ENCODE measurements around the gene PLXDC2. TPM values are rescaled to one million over a fixed set of nuclear protein-coding genes. Genes with fewer than 3 reads are reported as not detected.
"Not testable (repeated sequence)": the region's sequence is repeated elsewhere in the genome, so short reads cannot be mapped to it uniquely, and the experiment has no call there.

The PLXDC2 gene
- total RNA-seq, 1 donor from 2014 or later, result not detected

DNA sequence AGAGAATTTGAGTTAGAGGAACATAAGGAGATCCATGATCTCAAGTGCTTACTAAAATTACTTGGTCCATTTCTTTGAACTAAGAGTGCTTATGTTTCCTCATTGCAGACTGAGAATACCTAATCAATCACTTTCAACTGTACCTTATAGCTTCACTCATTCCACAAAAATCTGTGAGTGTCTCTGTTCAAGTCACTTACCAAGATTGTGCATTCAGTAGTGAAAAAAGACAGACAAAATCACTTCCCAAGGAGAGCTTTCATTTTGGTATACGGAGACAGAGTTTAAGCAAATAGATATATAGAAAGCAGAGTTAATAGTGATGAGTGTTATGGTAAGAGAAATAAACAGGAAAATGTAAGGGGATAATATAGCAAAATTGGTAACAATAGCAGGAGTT lies 364.5 kb downstream of the PLXDC2 start:
- Mint-ChIP-seq H3K4me3 (no peak overlapping the region), H3K27me3 (no peaks in the 10 kb centered on the region), H3K4me1 (no peaks in the 10 kb centered on the region), H3K27ac (no peak overlapping the region), H3K9me3 (no peaks in the 10 kb centered on the region), H3K36me3 (ENCODE audit: low read depth) (no peaks in the 10 kb centered on the region)
- no peak for DNase-seq
- intact Hi-C loops (cut with micrococcal nuclease), result no loop called here

DNA sequence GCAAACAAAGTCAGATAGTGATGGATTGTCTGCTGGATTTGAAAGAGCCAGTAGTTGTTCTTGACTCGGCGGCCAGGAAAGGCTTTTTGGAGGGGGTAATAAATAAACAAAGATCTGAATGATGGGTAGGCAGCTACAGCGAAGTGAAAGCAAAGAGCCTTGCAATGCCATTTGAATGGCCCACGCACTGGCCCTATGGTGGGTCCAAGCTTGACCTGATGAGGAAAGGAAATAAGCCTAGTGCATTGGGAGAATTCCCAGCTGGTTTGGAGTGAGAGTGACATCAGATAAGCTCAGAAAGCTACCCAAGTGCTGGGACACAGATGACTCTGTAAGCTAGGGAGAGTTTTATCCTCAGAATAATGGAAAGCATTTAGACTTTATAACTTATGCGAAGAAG lies 365.2 kb downstream of the PLXDC2 start:
- no peaks in the 10 kb centered on the region for H3K36me3 Mint-ChIP-seq (ENCODE audit: low read depth)
- H3K9me3 Mint-ChIP-seq, result no peaks in the 10 kb centered on the region
- intact Hi-C loops (cut with micrococcal nuclease), result no loop called here
- H3K4me3 Mint-ChIP-seq, result no peak overlapping the region
- H3K27me3 Mint-ChIP-seq, result no peaks in the 10 kb centered on the region
- H3K27ac Mint-ChIP-seq, result no peak overlapping the region
- DNase-seq, result no peak
- H3K4me1 Mint-ChIP-seq, result no peaks in the 10 kb centered on the region

DNA sequence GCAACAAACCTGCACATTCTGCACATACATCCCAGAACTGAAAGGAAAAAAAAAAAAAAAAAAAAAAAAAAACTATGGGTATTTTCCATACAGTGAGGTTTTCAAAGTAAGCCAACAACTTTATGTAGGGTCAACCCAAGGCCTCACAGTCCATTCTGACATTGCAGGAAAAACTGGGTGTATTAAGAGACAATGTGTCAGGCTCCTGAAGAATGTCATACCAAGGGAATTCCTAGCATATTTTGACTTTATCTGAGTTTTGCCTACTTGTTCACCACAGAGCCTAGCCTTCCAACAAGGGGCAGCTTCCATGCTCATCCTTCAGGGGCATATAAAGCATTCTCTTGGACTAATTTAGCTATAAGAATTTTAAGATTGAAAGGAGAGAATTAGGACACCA lies 368.9 kb downstream of the PLXDC2 start:
- no peaks in the 10 kb centered on the region for H3K27me3 Mint-ChIP-seq
- H3K4me1 Mint-ChIP-seq, result no peaks in the 10 kb centered on the region
- no peaks in the 10 kb centered on the region for H3K9me3 Mint-ChIP-seq
- no peak overlapping the region for H3K4me3 Mint-ChIP-seq
- H3K27ac Mint-ChIP-seq, result no peak overlapping the region
- DNase-seq, result no peak
- intact Hi-C loops (cut with micrococcal nuclease), result no loop called here
- H3K36me3 Mint-ChIP-seq (ENCODE audit: low read depth), result no peaks in the 10 kb centered on the region

DNA sequence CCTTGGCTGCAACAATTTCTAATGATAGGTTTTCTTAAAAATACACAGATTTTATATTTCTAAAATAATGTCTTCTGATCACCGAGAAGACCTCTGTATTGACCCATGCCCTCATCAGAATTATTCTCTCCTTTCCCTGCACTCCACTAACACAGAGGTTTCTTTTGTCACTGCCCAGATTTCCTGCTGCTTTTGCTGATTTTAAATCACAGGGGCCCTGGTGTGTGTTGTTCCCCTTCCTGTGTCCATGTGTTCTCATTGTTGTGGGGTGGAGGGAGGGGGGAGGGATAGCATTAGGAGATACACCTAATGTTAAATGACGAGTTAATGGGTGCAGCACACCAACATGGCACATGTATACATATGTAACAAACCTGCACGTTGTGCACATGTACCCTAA lies 375.2 kb downstream of the PLXDC2 start:
- H3K9me3 Mint-ChIP-seq; H3K27ac Mint-ChIP-seq; H3K4me1 Mint-ChIP-seq; intact Hi-C loops (cut with micrococcal nuclease); H3K4me3 Mint-ChIP-seq; DNase-seq; H3K36me3 Mint-ChIP-seq (ENCODE audit: low read depth); H3K27me3 Mint-ChIP-seq: not testable (repeated sequence)

DNA sequence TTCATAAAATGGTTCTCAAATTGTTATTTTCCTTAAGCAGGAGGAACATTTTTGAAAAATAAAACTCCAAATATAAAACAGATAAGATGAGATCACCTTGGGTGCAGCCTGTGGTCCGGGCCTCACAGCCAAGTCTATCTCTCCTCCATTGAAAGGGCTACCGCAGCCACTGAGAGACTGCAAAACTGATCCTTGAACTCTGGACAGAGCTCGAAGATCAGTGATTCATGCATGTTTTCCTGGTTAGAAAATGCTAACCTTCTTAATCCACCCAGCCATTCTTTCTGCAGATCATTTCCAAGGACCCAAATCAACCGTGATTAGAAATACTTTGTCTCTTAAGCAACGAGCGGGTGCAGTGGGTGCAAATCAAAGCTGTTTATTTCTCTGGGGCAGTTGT lies 378.8 kb downstream of the PLXDC2 start:
- no peak for DNase-seq
- Mint-ChIP-seq H3K27me3 (no peaks in the 10 kb centered on the region), H3K27ac (no peak overlapping the region), H3K36me3 (ENCODE audit: low read depth) (no peaks in the 10 kb centered on the region), H3K4me1 (no peaks in the 10 kb centered on the region), H3K9me3 (no peaks in the 10 kb centered on the region), H3K4me3 (no peak overlapping the region)
- intact Hi-C loops (cut with micrococcal nuclease), result no loop called here

DNA sequence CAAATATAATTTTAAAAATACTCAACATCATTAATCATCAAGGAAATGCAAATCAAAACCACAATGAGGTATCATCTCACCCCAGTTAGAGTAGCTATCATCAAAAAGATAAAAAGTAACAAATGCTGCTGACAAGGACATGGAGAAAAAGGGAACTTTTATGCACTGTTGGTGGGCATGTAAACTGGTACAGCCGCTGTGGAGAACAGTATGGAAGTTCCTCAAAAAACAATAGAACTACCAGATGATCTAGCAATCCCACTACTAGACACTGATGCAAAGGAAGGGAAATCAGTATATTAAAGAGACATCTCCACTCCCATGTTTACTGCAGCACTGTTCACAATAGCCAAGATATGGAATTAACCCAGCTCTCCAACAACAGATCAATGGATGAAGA lies 384.5 kb downstream of the PLXDC2 start:
- Mint-ChIP-seq H3K9me3 (no peaks in the 10 kb centered on the region), H3K27me3 (no peaks in the 10 kb centered on the region), H3K4me3 (no peak overlapping the region), H3K4me1 (no peaks in the 10 kb centered on the region), H3K27ac (no peak overlapping the region), H3K36me3 (ENCODE audit: low read depth) (no peaks in the 10 kb centered on the region)
- intact Hi-C loops (cut with micrococcal nuclease), result no loop called here
- no peak for DNase-seq

DNA sequence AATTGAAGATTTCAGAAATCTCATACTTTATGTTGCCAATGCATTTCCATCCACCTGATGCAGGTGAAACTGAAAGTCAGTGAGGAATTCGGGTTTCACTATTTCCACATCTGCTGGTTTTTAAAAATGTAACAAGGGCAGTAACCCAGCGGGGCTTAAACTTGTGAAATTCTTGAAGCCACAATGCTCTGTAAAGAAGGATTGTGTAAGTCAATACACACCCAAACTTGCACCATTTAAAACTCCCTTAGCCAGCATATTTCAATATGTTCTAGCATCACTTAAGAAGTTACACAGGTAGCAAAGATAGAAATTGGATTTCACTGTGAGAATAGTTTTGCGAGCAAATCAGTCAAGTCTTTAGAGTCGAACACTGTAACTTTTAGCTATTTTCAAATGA lies 386.1 kb downstream of the PLXDC2 start:
- no peaks in the 10 kb centered on the region for H3K27me3 Mint-ChIP-seq
- H3K36me3 Mint-ChIP-seq (ENCODE audit: low read depth), result no peaks in the 10 kb centered on the region
- intact Hi-C loops (cut with micrococcal nuclease), result no loop called here

DNA sequence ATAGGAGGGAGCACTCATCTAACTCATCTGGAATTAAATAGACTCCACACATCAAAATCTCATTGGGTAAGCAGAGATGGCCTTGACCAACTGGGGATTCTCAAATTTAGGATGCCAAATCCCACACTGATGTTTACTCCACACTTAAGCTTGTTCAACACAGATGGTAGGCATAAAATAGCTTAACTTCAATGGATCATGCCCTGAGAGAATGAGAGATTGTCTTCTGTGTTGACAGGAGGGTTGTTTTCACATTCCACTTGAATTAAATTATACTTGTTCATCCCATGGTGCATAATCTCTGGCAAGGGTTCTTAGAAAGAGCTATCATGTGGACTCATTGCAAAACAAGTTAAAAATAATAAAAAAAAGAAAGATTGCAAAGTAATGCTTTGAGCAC lies 391.4 kb downstream of the PLXDC2 start:
- no peak for DNase-seq
- Mint-ChIP-seq H3K36me3 (ENCODE audit: low read depth) (no peaks in the 10 kb centered on the region), H3K27me3 (no peaks in the 10 kb centered on the region), H3K4me1 (no peaks in the 10 kb centered on the region), H3K27ac (no peak overlapping the region), H3K4me3 (no peak overlapping the region), H3K9me3 (no peaks in the 10 kb centered on the region)
- intact Hi-C loops (cut with micrococcal nuclease), result no loop called here

More for the DNA sequence above, 386.1 kb downstream of the PLXDC2 start:
- Mint-ChIP-seq H3K9me3 (no peaks in the 10 kb centered on the region), H3K4me3 (no peak overlapping the region), H3K27ac (no peak overlapping the region), H3K4me1 (no peaks in the 10 kb centered on the region)
- DNase-seq, result no peak

DNA sequence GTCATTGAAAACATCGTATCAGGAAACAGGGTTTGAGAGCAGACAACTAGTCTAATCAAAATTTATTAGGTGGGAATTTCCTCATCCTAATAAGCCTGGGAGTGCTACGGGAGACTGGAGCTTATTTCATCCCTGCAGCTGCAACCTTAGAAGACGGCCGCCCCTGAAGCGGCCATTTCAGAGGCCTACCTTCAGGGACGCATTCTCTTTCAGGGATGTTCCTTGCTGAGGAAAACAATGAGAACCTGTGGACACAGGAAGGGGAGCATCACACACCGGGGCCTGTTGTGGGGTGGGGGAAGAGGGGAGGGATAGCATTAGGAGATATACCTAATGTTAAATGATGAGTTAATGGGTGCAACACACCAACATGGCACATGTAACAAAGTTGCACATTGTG lies 392.9 kb downstream of the PLXDC2 start:
- H3K4me1 Mint-ChIP-seq; DNase-seq; H3K9me3 Mint-ChIP-seq; H3K4me3 Mint-ChIP-seq; H3K27ac Mint-ChIP-seq; intact Hi-C loops (cut with micrococcal nuclease); H3K27me3 Mint-ChIP-seq; H3K36me3 Mint-ChIP-seq (ENCODE audit: low read depth): not testable (repeated sequence)

DNA sequence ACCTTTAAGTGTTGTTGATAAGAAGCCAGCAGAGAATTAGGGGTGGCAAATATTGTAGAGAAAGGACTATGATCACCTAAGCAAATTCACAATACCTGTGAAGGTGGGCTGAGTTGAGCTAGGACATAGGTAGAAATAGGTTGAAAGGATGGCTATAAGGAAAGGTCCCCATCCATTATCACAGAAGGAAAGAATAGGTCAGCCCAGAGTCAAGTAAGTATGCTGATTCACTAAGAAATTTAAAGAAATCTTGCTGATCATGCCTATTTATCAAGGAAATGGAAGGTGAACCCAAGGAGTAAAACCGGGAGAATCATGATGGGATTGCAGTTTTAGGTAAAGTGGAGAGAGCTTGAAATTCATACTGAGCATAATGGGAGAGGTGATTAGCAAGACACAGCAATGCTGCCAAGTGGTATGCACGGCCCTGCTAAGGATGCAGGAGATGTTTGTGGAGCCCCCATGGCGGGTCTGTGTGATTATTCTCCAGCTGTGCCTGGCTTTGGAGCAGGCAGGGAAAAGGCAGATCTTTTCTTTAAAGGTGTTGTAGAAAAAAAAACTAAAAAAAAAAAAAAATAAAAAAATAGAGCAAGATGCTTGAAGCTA lies 399.4 kb downstream of the PLXDC2 start:
- intact Hi-C loops (cut with micrococcal nuclease), result no loop called here

DNA sequence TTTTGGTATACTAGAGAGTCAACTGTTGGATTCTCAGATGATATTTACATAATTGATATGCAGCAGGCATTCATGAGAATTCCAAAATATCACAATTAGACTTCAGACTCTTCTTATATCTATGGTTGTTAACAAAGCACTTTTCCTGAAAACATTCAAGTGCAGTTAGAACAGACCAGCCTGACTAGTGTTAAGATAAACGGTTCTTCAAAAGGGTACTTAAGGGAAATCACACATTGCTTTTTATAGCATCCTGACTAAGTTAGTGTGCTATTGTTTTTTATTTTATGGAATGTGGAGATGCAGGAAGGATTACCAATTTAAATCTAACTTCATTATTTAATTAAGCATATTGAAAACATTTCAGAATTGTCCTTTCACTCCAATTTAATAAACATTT lies 405.1 kb downstream of the PLXDC2 start:
- no peak for DNase-seq

More for the DNA sequence above, 399.4 kb downstream of the PLXDC2 start:
- Mint-ChIP-seq H3K9me3 (no peaks in the 10 kb centered on the region), H3K27ac (no peak overlapping the region), H3K4me3 (no peak overlapping the region), H3K27me3 (no peaks in the 10 kb centered on the region), H3K4me1 (no peaks in the 10 kb centered on the region), H3K36me3 (ENCODE audit: low read depth) (no peaks in the 10 kb centered on the region)
- no peak for DNase-seq

DNA sequence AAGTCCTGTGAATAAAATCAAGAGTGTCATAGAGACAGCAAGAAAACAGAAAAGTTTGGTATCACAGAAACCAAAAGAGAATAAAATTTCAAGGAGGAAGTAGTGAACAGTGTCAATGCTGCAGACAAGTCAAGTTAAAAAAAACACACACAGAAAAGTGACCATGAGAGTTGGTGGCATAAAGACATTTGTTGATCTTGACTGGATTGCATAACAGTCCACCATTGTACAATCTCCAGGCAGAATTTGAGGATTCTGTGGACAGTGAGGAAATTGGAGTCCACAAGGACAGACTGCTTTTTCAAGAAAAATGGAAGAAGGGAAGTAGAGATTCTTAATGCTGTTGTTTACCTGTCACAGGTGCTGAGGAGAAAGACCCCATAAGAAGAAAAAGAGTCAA lies 412.5 kb downstream of the PLXDC2 start:
- no peak for DNase-seq
- Mint-ChIP-seq H3K4me1 (no peaks in the 10 kb centered on the region), H3K27ac (no peak overlapping the region), H3K27me3 (no peaks in the 10 kb centered on the region), H3K4me3 (no peak overlapping the region), H3K9me3 (peaks cover 14% of the 10 kb centered on the region), H3K36me3 (ENCODE audit: low read depth) (no peaks in the 10 kb centered on the region)
- intact Hi-C loops (cut with micrococcal nuclease), result no loop called here

More for the DNA sequence above, 405.1 kb downstream of the PLXDC2 start:
- Mint-ChIP-seq H3K9me3 (peaks cover 3% of the 10 kb centered on the region), H3K36me3 (ENCODE audit: low read depth) (no peaks in the 10 kb centered on the region), H3K4me3 (no peak overlapping the region), H3K27me3 (no peaks in the 10 kb centered on the region), H3K27ac (no peak overlapping the region), H3K4me1 (no peaks in the 10 kb centered on the region)
- intact Hi-C loops (cut with micrococcal nuclease), result no loop called here

DNA sequence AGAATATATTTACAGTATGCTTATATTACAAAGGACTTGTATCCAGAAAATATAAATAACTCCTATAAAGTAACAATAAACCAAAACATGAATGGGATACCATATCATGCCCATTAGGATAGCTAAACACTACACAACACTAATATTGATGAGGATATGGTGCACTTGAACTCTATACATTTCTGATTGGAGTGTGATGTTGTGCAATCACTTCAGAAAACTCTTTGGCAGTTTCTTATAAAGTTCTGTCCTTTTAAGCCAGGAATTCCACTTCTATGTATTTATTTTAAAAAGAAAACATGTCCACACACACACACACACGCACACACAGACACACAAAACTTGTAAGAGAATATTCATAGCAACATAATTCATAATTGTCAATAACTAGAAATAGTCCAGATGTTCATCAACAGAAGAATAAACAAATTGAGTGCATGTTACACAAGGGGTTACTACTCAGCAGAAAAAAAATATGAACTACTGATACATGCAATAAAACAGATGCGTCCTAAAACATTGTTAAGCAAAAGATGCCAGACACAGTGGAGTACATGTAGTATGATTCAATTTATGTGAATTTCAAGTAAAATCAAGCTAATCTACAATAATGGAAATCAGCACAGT lies 416.0 kb downstream of the PLXDC2 start:
- H3K9me3 Mint-ChIP-seq, result peaks cover 14% of the 10 kb centered on the region
- no peaks in the 10 kb centered on the region for H3K36me3 Mint-ChIP-seq (ENCODE audit: low read depth)
- H3K27ac Mint-ChIP-seq, result no peak overlapping the region
- no peaks in the 10 kb centered on the region for H3K27me3 Mint-ChIP-seq
- H3K4me3 Mint-ChIP-seq, result no peak overlapping the region
- intact Hi-C loops (cut with micrococcal nuclease), result no loop called here
- no peak for DNase-seq
- no peaks in the 10 kb centered on the region for H3K4me1 Mint-ChIP-seq

DNA sequence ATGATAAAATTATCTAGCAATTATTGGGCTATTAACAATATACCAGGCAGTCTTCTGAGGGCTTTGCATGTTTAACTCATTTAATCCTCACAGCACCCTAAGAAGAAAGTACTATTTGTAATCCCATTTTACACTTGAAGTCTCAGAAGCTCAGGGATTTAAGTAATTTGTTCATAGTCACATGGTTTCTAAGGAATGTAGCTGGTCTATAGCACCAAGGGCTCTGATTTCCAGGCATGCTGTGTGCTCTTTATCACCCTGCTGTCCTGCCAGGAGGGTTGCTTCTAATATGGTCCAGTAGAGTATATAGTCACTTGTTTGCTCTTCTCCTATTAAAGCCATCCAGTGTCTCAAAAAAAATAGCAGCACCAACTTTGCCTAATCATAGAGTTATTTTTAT lies 417.2 kb downstream of the PLXDC2 start:
- Mint-ChIP-seq H3K27me3 (no peaks in the 10 kb centered on the region), H3K9me3 (peaks cover 7% of the 10 kb centered on the region), H3K36me3 (ENCODE audit: low read depth) (no peaks in the 10 kb centered on the region), H3K4me1 (no peaks in the 10 kb centered on the region), H3K27ac (no peak overlapping the region), H3K4me3 (no peak overlapping the region)
- no peak for DNase-seq
- intact Hi-C loops (cut with micrococcal nuclease), result no loop called here

DNA sequence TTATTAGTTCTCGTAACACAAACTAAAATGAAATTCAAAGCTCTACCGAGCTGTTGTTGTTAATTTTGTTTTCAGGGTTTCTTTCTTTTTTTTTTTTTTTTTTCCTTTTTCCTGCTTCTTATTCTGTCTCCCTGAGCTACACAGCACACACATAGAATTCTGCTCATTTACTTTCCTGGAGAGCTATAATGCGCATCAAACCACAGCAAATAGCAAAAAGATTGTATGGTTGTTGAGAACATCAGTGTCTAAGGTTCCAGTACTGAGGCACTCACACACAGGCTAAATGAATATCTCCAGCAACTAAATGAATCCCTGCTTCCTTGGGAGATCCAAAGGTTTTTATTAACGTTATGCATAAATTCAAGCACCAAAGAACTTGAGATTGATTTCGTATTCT lies 418.3 kb downstream of the PLXDC2 start:
- Mint-ChIP-seq H3K9me3 (no peaks in the 10 kb centered on the region), H3K36me3 (ENCODE audit: low read depth) (no peaks in the 10 kb centered on the region), H3K27ac (no peak overlapping the region), H3K27me3 (no peaks in the 10 kb centered on the region), H3K4me3 (no peak overlapping the region), H3K4me1 (no peaks in the 10 kb centered on the region)
- intact Hi-C loops (cut with micrococcal nuclease), result no loop called here
- DNase-seq, result no peak

Data from activated CD4-positive, alpha-beta T cell treated with anti-CD3 and anti-CD28 coated beads, Interleukin-2, amount 10 ng/mL, durations not matched to agents 24 days and 14 days (primary cell).